GM21619 (cell line): ENCODE data around the gene DDX20.
"Not testable (repeated sequence)": the region's sequence is repeated elsewhere in the genome, so short reads cannot be mapped to it uniquely, and the experiment has no call there.

Experiments used
- ATAC-seq: cut with Tn5 transposase; IDR thresholded peaks from one replicate; pipeline ENCODE4 v1.9.1; 2021; ENCODE audit not compliant: unreplicated experiment

The DDX20 gene

GRCh38 chr1:111786669-111787207, 31.0 kb downstream of the DDX20 start:
- no peak for ATAC-seq

GRCh38 chr1:111789142-111789541, 33.4 kb downstream of the DDX20 start:
- no peak for ATAC-seq

DNA sequence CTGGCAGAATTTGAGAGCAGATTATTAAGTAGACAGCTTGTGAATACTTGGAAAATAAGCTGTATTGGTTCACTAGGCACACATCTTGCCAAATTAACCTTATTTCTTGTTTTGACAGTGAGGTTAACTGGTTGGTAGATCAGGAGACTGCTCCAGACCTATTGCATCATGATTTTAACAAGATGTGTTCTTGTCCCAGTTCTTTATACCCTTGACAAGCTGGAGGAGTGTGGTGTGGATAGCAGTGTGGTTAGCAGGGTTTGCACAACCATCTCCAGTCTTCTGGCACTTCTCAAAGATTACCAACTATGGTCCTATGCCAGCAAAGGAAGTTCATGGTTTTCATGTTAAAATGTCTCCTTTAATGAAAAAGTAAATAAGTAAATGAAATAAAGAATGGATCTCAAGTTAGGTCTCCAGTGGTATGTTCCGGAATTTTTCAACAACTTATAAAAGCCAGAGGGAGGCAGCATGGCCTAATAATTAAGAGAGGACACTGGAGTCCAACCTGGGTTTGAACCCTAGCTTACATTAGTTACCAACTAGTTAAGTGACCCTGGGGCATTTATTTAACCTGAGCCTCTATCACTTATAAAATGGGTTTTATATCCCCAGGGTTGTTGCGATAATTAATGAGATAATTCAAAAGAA, 34.1 kb downstream of the DDX20 start:
- no peak for ATAC-seq

GRCh38 chr1:111791776-111792175, 36.1 kb downstream of the DDX20 start:
- no peak for ATAC-seq

- ATAC-seq, result no peak
These were observed 36.5 kb downstream of the DDX20 start for GRCh38 chr1:111792249-111792648.

GRCh38 chr1:111793923-111794322, 38.2 kb downstream of the DDX20 start:
- no peak for ATAC-seq

DNA sequence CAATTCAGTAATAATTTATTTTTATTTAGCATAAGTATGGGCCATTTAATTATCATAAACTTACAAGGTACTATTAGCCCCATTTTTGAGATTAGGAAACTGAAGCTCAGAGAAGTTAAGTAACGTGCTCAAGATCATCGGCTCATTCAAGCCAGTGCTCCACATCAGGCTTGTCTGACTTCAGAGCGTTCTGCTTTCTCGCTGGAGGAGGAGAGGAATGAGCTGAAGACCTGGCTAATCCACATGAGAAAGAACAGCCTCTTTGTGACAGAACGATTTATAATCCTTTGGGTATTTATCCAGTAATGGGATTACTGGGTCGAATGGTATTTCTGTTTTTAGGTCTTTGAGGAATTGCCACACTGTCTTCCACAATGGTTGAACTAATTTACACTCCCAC, 39.7 kb downstream of the DDX20 start:
- no peak for ATAC-seq

- no peak for ATAC-seq
These were observed 42.9 kb downstream of the DDX20 start for GRCh38 chr1:111798580-111798979.

- not testable (repeated sequence) for ATAC-seq
These were observed 44.0 kb downstream of the DDX20 start for GRCh38 chr1:111799722-111800121.

DNA sequence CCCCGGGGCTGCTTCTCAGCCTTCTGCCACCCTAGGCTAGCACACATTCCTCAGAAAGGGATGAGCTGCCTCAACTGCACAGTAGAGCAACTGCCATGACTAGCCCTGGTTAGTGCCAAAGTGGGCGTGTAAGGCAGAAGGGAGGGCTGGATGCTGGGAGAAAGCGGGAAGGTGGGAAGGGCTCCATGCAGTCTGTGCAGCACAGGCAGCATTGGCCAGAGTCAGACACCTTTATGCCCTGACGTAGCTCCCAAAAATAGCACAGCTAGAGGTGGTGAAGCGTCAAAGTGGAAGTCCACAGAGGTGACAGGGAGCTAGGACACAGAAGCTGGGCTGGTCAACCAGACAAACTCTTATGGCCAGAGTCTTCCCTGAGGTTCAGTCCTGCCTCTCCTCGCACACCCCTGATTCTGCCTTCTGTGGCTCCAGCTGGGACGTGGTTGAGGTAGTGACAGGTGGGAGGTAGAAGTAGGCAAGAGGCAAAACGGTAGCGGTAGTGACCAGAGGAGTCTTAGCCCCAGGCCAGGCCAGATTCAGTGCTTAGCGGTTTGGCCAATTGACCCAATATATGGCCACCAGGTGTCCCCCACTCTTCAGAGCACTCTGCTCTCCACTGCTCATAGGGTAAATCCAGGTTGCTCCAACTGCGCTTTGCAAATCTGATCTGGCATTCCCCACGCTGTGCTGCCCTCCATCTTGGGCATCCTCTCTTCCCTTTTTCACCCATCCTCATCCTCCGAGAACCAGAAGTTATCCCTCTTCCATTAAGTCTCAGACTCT, 45.6 kb downstream of the DDX20 start:
- ATAC-seq, result no peak

- ATAC-seq, result no peak
These were observed 46.4 kb downstream of the DDX20 start for GRCh38 chr1:111802110-111802509.

DNA sequence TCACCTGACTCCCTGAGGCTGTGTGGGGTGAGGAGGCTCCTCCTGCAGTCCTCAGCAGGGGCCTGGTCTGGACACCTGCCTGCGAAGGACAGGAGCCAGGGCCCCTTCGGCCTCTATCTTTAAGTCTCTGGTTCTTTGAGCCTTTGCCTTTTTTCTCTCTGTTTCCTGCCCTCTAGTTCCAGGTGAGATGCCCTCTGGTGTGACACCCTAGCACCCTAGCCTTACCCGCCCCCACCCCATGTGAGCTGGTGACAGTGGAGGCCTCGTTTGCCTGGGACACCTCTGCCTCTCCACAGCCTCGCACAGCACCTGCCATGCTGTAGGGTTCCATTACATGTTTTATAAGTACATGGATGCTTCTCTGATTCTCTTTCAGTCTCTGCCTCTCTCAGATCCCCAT, 47.3 kb downstream of the DDX20 start:
- no peak for ATAC-seq

DNA sequence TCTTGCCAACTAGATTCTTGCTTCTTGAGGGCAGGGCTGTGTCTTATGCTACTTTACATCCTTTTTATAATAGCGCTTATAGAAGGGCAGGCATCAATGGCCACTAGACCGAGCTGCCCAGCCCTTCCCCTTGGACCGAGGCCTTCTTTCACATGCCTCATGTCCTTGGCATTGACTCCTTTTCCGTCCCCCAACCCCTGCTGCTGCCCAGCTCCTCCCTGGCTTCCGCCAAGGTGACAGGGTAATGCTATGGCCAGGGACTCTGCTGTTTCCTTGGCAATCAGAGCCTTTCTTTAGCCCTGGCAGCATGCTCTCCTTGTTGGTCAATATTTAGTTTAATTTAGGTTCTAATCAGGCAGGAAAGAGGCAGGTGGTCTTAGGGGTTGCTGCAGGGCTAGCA, 48.2 kb downstream of the DDX20 start:
- ATAC-seq, result no peak

- no peak for ATAC-seq
These were observed 49.1 kb downstream of the DDX20 start for GRCh38 chr1:111804776-111805175.

GRCh38 chr1:111805251-111805650, 49.5 kb downstream of the DDX20 start:
- ATAC-seq, result no peak

- no peak for ATAC-seq
These were observed 56.2 kb downstream of the DDX20 start for GRCh38 chr1:111811891-111812290.

- no peak for ATAC-seq
These were observed 56.6 kb downstream of the DDX20 start for GRCh38 chr1:111812306-111812705.

DNA sequence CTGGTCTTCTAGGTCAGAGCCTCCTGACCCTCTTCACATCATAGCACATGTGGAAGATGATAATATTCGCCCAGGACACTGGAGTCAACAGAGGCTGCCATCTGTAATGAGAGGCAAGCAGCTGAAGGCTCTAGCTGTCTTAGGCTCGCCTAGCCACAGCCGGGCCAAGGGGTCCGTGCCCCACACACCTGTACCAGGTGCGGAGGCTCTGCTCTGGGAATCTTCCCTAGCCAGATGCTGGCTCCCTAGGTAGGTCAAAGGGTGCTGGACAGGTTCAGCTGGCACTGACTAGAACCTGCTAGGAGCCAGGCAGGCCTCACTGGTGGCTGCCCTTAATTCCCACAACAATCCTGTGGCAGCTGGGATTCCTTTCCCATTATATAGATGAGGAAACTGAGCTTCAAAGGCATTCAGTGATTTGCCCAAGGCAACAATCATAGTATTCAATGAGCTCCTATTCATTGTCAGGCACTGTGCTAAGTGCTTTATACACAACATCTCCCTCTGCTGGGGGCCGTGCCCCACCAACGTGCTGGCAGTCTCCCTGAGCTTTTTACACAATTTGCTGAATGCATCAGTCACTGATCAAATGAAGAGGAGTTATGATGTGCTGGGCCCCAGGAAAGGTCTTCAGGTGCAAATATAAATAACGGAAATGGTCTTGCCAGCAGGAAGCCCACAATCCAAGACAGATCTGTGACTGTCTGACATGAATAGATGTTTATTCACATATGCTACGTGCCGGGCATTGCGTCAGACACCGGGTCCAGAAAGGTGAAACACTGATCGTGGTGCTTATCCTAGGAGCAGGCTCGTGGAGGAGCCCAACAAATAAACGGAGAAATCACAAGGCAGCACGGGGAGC, 58.0 kb downstream of the DDX20 start:
- no peak for ATAC-seq

DNA sequence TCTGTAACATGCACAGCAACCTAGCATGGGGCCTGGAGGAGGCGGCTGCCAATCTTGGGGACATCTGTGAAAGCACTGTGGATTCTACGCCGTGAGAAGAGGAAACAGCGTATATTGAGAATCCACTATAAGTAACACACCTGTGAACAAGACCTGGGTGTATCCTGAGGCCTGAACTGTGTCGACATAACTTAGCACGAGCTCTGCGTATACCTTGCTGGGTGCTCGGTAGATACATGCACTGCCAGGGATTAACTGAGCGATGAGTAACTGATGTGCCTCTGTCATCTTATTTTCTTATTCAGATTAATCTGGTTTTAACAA, 58.6 kb downstream of the DDX20 start:
- ATAC-seq, result no peak

- no peak for ATAC-seq
These were observed 58.9 kb downstream of the DDX20 start for GRCh38 chr1:111814642-111815041.
